Endothelial cell (in vitro differentiated cells): ENCODE results near the gene HMG20A. TPM values are rescaled to one million over a fixed set of nuclear protein-coding genes. Genes with fewer than 3 reads are reported as not detected.
A peak's percentile ranks its signal among the peaks of the same experiment; 100 is the strongest.

Experiments used
- DNase-seq: peaks from one replicate; pipeline ENCODE4 v3.0.0; 2021; ENCODE audit warnings: low spot score
- H3K27ac Mint-ChIP-seq: one replicate; pipeline ENCODE4 v1.8.0; 2021; ENCODE audit warnings: mixed read lengths, inconsistent platforms; ENCODE audit not compliant: unreplicated experiment
- H3K27me3 Mint-ChIP-seq: one replicate; pipeline ENCODE4 v1.8.0; 2021; ENCODE audit warnings: mild to moderate bottlenecking, moderate library complexity, mixed read lengths, inconsistent platforms; ENCODE audit not compliant: unreplicated experiment
- H3K36me3 Mint-ChIP-seq: one replicate; pipeline ENCODE4 v1.8.0; 2021; ENCODE audit warnings: mild to moderate bottlenecking, low read depth, mixed read lengths, inconsistent platforms; ENCODE audit not compliant: unreplicated experiment
- H3K4me1 Mint-ChIP-seq: one replicate; pipeline ENCODE4 v1.8.0; 2021; ENCODE audit warnings: mild to moderate bottlenecking, mixed read lengths, inconsistent platforms; ENCODE audit not compliant: unreplicated experiment
- H3K4me3 Mint-ChIP-seq: one replicate; pipeline ENCODE4 v1.8.0; 2021; ENCODE audit warnings: mild to moderate bottlenecking, mixed read lengths, inconsistent platforms; ENCODE audit not compliant: unreplicated experiment
- H3K9me3 Mint-ChIP-seq: one replicate; pipeline ENCODE4 v1.8.0; 2021; ENCODE audit warnings: mixed read lengths, inconsistent platforms; ENCODE audit not compliant: unreplicated experiment
- total RNA-seq: library from RNA; stranded (reverse); fragmentation: NEBNext Ultra II Directional; extraction: Animal tissue kit (Norgen Biotek cat#: 25700); gene quantifications from one replicate; pipeline ENCODE4 v1.2.1, GENCODE V29; 2021; ENCODE audit not compliant: unreplicated experiment
- TF ChIP-seq, protein P1 (sequence below): fragments of 200-600 bp; sonication (generic); IDR thresholded peaks from one replicate; pipeline ENCODE4 v1.5.0; 2021; ENCODE audit warnings: antibody characterized with exemption; ENCODE audit not compliant: unreplicated experiment

Gene HMG20A
- total RNA-seq, 1 donor from 2014 or later = 111 TPM

DNA sequence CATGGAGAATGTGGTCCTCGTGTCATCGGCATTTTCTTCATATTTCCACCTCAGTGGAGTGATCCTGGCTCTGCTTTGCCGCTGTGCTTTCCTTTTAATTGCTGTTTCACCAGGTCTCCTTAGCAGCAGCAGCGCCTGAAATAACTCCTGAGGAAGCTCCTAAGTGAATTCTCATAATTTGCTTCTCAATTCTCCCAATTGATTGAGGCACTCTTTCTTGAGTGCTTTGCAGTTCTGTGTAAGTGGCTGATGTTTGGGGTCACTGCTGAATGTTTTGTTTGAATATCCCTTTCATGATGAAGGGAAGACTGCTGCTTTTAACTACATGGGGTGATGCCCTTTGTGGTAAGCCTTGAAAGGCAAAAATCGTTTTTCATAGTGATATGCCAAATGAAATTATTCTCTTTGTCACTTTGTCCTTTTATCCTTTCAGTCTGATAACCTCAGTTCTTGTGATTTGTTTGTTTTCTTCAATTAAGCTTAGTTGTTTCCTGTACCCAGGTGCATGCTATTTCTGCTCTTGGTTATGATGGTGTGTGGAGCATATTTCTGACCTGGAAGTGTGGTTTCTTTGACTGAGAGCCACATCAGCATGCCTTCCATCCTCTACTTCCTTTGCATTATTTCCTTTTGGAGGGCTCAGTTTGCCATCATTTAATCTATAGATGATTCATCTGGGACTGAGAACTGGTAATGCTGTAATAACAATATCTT, 36.7 kb downstream of the HMG20A start:
- H3K27me3 Mint-ChIP-seq = peaks cover 5% of the 10 kb centered on the region
- H3K4me3 Mint-ChIP-seq = no peak overlapping the region
- peaks cover 53% of the 10 kb centered on the region for H3K4me1 Mint-ChIP-seq
- H3K9me3 Mint-ChIP-seq = no peaks in the 10 kb centered on the region
- TF ChIP-seq, protein P1, sequence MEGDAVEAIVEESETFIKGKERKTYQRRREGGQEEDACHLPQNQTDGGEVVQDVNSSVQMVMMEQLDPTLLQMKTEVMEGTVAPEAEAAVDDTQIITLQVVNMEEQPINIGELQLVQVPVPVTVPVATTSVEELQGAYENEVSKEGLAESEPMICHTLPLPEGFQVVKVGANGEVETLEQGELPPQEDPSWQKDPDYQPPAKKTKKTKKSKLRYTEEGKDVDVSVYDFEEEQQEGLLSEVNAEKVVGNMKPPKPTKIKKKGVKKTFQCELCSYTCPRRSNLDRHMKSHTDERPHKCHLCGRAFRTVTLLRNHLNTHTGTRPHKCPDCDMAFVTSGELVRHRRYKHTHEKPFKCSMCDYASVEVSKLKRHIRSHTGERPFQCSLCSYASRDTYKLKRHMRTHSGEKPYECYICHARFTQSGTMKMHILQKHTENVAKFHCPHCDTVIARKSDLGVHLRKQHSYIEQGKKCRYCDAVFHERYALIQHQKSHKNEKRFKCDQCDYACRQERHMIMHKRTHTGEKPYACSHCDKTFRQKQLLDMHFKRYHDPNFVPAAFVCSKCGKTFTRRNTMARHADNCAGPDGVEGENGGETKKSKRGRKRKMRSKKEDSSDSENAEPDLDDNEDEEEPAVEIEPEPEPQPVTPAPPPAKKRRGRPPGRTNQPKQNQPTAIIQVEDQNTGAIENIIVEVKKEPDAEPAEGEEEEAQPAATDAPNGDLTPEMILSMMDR = no peak
- peaks cover 17% of the 10 kb centered on the region for H3K36me3 Mint-ChIP-seq
- peak overlapping the region; percentile 82 for H3K27ac Mint-ChIP-seq
- no peak for DNase-seq

DNA sequence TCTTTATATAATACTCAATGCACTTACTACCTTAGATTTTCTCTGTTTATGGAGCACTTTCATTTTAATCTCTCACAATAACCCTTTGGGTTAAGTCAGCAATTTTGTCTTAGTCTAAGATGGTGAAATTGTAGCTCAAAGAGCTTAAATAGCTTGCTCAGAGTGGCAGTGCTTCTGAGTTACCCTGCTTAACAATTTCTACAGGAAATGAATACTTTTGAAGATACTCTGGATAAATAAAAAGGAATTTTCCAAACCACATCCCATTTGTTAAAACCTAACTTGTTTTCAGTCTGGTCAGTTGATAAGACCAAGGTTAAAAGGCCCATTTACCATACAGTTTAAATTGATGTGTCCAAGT, 37.2 kb downstream of the HMG20A start:
- TF ChIP-seq, protein P1 = no peak
- DNase-seq = no peak
- Mint-ChIP-seq H3K36me3 (peaks cover 17% of the 10 kb centered on the region), H3K9me3 (no peaks in the 10 kb centered on the region), H3K4me1 (peaks cover 53% of the 10 kb centered on the region), H3K27me3 (peaks cover 5% of the 10 kb centered on the region), H3K4me3 (no peak overlapping the region), H3K27ac (peak overlapping the region; percentile 82)

DNA sequence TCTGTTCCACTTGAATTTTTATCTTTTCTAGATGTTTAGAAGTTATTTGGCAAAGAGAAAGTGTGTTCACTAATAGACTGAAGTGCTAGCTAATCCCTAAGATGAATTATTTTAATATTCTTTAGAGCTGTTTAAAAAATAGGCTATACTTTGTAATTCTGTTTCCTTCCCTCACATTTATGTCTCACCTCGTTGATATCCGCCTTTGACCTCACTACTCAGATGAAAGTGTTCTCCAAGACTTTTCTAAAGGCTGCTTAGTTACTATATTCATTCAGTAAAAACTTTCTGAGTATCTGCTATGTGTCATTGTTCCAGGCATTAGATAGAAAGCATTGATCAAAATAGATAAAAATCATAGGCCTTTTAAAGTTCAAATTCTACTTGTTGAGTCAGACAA, 38.3 kb downstream of the HMG20A start:
- Mint-ChIP-seq H3K27me3 (peaks cover 5% of the 10 kb centered on the region), H3K36me3 (peaks cover 17% of the 10 kb centered on the region), H3K27ac (no peak overlapping the region), H3K9me3 (no peaks in the 10 kb centered on the region), H3K4me3 (no peak overlapping the region), H3K4me1 (peaks cover 46% of the 10 kb centered on the region)
- TF ChIP-seq, protein P1 = no peak
- DNase-seq = no peak

DNA sequence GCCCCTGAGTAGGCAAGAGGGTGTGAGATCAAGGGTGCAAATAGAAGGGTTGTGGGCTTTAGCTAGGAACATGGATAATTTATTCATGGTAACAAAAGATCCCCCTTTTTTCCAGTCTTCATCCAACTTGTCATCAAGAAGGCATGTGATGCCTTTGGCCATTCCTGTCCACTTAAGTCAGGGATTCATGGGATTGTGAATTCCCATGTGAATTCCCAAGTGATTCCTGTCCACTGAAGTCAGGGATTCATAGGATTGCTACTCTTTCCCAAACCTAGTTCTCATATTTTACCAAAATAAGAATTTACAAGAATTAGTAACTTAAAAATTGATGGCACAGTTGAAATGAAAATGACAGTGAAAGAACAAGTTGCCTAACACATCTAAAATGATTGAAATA, 40.8 kb downstream of the HMG20A start:
- TF ChIP-seq, protein P1 = no peak
- DNase-seq = no peak
- Mint-ChIP-seq H3K4me1 (peaks cover 27% of the 10 kb centered on the region), H3K36me3 (peaks cover 17% of the 10 kb centered on the region), H3K9me3 (no peaks in the 10 kb centered on the region), H3K4me3 (no peak overlapping the region), H3K27ac (no peak overlapping the region), H3K27me3 (peaks cover 3% of the 10 kb centered on the region)

DNA sequence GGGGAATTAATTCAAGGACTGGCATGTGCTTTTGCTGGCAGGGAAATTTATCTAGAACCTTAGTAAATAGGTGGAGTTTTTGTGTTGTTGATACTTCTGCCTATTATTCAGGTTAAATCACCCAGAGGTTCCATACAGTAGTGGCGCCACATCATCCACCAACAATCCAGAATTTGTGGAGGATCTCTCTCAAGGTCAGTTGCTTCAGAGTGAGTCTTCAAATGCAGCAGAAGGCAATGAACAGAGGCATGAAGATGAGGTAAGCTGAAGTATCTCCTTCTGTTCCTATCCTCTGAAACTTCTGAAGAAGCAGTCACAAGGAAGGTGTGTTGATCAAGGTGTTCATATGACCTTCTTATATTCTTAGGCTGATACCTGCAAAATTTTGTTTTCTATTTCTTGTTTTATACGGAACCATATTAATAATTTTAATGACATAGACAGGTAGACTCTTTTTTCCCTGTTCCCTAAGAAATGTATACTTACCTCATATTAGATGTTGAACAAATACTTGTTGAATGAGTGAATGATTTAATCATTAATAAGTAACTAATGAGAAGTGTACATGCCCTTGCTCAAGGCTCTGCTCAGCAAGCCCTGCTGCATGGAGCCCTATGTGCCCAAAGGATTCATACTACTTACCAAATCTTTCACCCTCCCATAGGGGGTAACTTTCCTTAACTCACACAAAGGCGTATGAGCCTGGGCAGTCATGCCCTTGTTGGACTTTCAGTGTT, 43.6 kb downstream of the HMG20A start:
- DNase-seq = no peak
- Mint-ChIP-seq H3K9me3 (no peaks in the 10 kb centered on the region), H3K27me3 (peaks cover 4% of the 10 kb centered on the region), H3K27ac (no peak overlapping the region), H3K4me1 (peaks cover 30% of the 10 kb centered on the region), H3K4me3 (no peak overlapping the region), H3K36me3 (peaks cover 25% of the 10 kb centered on the region)
- TF ChIP-seq, protein P1 = no peak
